Erythroblast (primary cell): ENCODE data around the gene ZNF423.

Experiments used
- GATA1 ChIP-seq: IDR thresholded peaks from 2 replicates; pipeline ENCODE4 v1.6.1; 2011; ENCODE audit warnings: low read depth, mild to moderate bottlenecking, control low read depth, low read length, moderate library complexity
- POLR2A ChIP-seq: IDR thresholded peaks from 2 replicates; pipeline ENCODE4 v1.6.1; 2011; ENCODE audit warnings: mild to moderate bottlenecking, low read length

GRCh38 chr16:49650603-49651002 is 205.3 kb downstream of the ZNF423 start:
- TF ChIP-seq POLR2A = no peak
- TF ChIP-seq GATA1 = no peak
